NCI-H2081 (cell line): ENCODE measurements around the gene CRY2.

Experiments
- DNase-seq, 2 experiments: peaks; one replicate each; lab custom pipeline; 2025; lab: John Stamatoyannopoulos, UW

Gene CRY2

DNA sequence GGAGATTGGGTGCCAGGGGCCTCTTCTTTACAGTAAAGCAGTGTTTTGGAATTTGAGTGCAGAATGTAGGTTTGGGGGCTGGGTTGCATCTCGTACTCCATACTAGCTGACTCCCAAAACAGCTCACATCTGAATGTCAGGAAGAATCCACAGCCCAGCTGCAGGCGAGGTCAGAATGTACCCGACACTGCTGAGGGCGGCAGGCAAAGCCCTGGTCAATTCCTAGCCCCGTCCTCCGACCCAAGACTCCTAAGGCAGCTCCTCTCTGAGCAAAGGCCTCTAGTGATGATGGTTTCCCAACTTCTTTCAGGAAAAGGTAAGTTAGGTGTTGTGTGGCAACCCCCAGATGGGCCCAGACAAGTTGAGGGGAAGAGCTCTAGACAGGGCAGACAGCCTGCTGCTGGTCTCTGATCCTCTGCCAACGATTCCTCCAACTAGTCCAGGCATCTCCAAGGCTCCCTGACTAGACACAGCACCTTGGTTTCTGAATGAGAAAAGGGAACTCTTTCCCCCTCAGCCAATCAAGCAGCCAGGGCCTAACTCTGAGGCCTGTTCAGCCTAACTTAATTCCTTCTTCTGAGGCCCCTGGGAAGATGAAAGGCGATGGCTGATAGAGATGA, 83.8 kb downstream of the CRY2 start:
- DNase-seq, result no peak

DNA sequence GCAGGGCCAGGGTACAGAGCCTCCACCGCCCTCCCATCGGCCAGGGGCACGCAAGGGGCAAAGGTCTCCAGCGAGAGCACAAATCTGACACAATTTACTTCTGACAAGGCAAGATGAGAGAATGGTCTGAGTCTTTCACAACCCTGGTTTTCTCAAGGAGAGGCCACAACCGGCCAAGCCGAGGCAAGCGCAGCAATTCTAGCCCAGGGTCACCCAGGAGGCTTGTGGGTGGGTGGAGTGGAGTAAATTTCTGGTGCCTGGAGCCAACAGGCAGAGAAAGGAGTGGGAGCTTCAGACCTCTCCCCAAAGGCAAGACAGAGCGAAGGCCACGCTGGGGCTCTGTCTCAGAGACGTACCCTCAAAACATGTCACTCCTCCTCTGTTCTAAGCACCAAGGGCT, 84.5 kb downstream of the CRY2 start:
- no peak for DNase-seq

DNA sequence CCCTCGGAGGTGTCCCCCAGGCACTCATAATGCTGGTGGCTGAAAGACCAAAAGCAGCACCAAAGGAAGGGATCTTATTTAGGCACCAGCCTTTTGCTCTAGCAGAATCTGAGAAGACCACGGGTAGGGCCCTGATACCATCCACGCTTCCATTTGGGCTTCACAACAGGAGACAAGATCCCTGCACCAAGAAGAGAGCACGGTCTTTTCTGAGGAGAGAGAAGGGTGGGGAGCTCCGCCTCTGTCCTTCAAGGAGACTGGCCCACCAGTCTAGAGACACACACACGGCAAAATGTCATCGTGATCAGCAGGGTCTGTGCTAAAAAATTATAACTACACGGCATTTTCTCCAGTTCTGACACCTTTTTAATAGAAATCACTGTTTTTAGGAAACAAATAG, 84.9 kb downstream of the CRY2 start:
- DNase-seq, result no peak
